H9 (cell line): ENCODE results near the gene TEKT5. TPM values are rescaled to one million over a fixed set of nuclear protein-coding genes. Genes with fewer than 3 reads are reported as not detected.

Source experiments
- DNase-seq: peaks from one replicate; pipeline ENCODE4 v3.0.0-alpha.2; 2017
- H2AFZ ChIP-seq: one replicate; pipeline ENCODE4 v1.6.1; 2013; ENCODE audit warnings: mild to moderate bottlenecking, low read length, control low read depth, moderate library complexity
- H2AK5ac ChIP-seq: 2 replicates; pipeline ENCODE4 v1.6.1; 2013; ENCODE audit warnings: low read length, control low read depth, mixed read lengths; ENCODE audit not compliant: insufficient read length
- H2BK120ac ChIP-seq: one replicate; pipeline ENCODE4 v1.6.1; 2013; ENCODE audit warnings: low read depth, mild to moderate bottlenecking, low read length, control low read depth, inconsistent platforms; ENCODE audit not compliant: poor library complexity, severe bottlenecking
- H2BK12ac ChIP-seq: 2 replicates; pipeline ENCODE4 v1.6.1; 2013; ENCODE audit warnings: low read length, control low read depth, mixed read lengths, low read depth; ENCODE audit not compliant: insufficient read length
- H2BK15ac ChIP-seq: 2 replicates; pipeline ENCODE4 v1.6.1; 2013; ENCODE audit warnings: low read depth, low read length, control low read depth
- H2BK20ac ChIP-seq: one replicate; pipeline ENCODE4 v1.6.1; 2013; ENCODE audit warnings: low read depth, mild to moderate bottlenecking, low read length, control low read depth, inconsistent platforms; ENCODE audit not compliant: poor library complexity, severe bottlenecking
- H2BK5ac ChIP-seq: 2 replicates; pipeline ENCODE4 v1.6.1; 2013; ENCODE audit warnings: low read length, control low read depth, mixed read lengths; ENCODE audit not compliant: insufficient read length
- H3K14ac ChIP-seq: 2 replicates; pipeline ENCODE4 v1.6.1; 2013; ENCODE audit warnings: low read length, control low read depth; ENCODE audit not compliant: insufficient read depth
- H3K18ac ChIP-seq: 2 replicates; pipeline ENCODE4 v1.6.1; 2013; ENCODE audit warnings: low read depth, mild to moderate bottlenecking, mixed read lengths, low read length, control low read depth; ENCODE audit not compliant: insufficient read length
- H3K23ac ChIP-seq: 2 replicates; pipeline ENCODE4 v1.6.1; 2013; ENCODE audit warnings: low read length, control low read depth, mixed read lengths, low read depth; ENCODE audit not compliant: insufficient read length
- H3K23me2 ChIP-seq: 2 replicates; pipeline ENCODE4 v1.6.1; 2013; ENCODE audit warnings: low read depth, mild to moderate bottlenecking, mixed read lengths, low read length, control low read depth; ENCODE audit not compliant: insufficient read length, poor library complexity, severe bottlenecking
- H3K27ac ChIP-seq: 2 replicates; pipeline ENCODE4 v1.5.1; 2013; ENCODE audit warnings: low read length, control low read depth, mixed read lengths, low read depth; ENCODE audit not compliant: insufficient read length
- H3K27me3 ChIP-seq: 2 replicates; pipeline ENCODE4 v1.6.1; 2013; ENCODE audit warnings: low read length, control low read depth, inconsistent platforms; ENCODE audit not compliant: insufficient read depth
- H3K4ac ChIP-seq: 2 replicates; pipeline ENCODE4 v1.6.1; 2013; ENCODE audit warnings: low read depth, mild to moderate bottlenecking, control low read depth, inconsistent platforms, low read length, moderate library complexity
- H3K4me1 ChIP-seq: 2 replicates; pipeline ENCODE4 v1.6.1; 2013; ENCODE audit warnings: low read length, control low read depth, inconsistent platforms; ENCODE audit not compliant: insufficient read depth
- H3K4me2 ChIP-seq: 2 replicates; pipeline ENCODE4 v1.6.1; 2013; ENCODE audit warnings: low read length, control low read depth, mixed read lengths; ENCODE audit not compliant: insufficient read length, insufficient read depth
- H3K56ac ChIP-seq: 2 replicates; pipeline ENCODE4 v1.6.1; 2013; ENCODE audit warnings: low read depth, mild to moderate bottlenecking, mixed read lengths, low read length, control low read depth; ENCODE audit not compliant: insufficient read length
- H3K79me1 ChIP-seq: 2 replicates; pipeline ENCODE4 v1.6.1; 2013; ENCODE audit warnings: low read depth, mild to moderate bottlenecking, moderate library complexity, low read length, control low read depth, inconsistent platforms; ENCODE audit not compliant: insufficient read depth, poor library complexity, severe bottlenecking
- H3K79me2 ChIP-seq: 2 replicates; pipeline ENCODE4 v1.6.1; 2013; ENCODE audit warnings: low read length, control low read depth, inconsistent platforms; ENCODE audit not compliant: insufficient read depth
- H3K9ac ChIP-seq: 2 replicates; pipeline ENCODE4 v1.6.1; 2013; ENCODE audit warnings: low read length, control low read depth, mixed read lengths; ENCODE audit not compliant: insufficient read length; ENCODE audit errors: extremely low read depth
- H3K9me3 ChIP-seq: one replicate; pipeline ENCODE4 v1.6.1; 2013; ENCODE audit warnings: low read depth, low read length, inconsistent platforms; ENCODE audit not compliant: control insufficient read depth
- H3T11ph ChIP-seq: one replicate; pipeline ENCODE4 v1.6.1; 2013; ENCODE audit warnings: mild to moderate bottlenecking, low read length, control low read depth, inconsistent platforms
- H4K20me1 ChIP-seq: one replicate; pipeline ENCODE4 v1.6.1; 2013; ENCODE audit not compliant: control insufficient read depth, insufficient read length, insufficient read depth
- H4K5ac ChIP-seq: 2 replicates; pipeline ENCODE4 v1.6.1; 2013; ENCODE audit warnings: low read depth, mild to moderate bottlenecking, mixed read lengths, low read length, control low read depth; ENCODE audit not compliant: insufficient read length
- H4K8ac ChIP-seq: replicated peaks from 2 replicates; pipeline ENCODE4 v1.6.1; 2013; ENCODE audit warnings: low read length, control low read depth, mixed read lengths, low read depth; ENCODE audit not compliant: insufficient read length
- H4K91ac ChIP-seq: 2 replicates; pipeline ENCODE4 v1.6.1; 2013; ENCODE audit warnings: low read depth, mild to moderate bottlenecking, moderate library complexity, mixed read lengths, low read length, control low read depth; ENCODE audit not compliant: insufficient read length
- H3K27ac Mint-ChIP-seq, 3 experiments: 2 replicates in 2 of 3; 3 replicates in 1 of 3; pipeline ENCODE4 v1.8.0; 2020 to 2021; ENCODE audit warnings: mixed read lengths in 3 of 3, mild to moderate bottlenecking in 1 of 3, moderate library complexity in 1 of 3
- H3K27me3 Mint-ChIP-seq: 2 replicates; pipeline ENCODE4 v1.8.0; 2021; ENCODE audit warnings: low read depth, mild to moderate bottlenecking, moderate library complexity, mixed read lengths
- H3K36me3 Mint-ChIP-seq, 3 experiments: 2 replicates in 2 of 3; 3 replicates in 1 of 3; pipeline ENCODE4 v1.8.0; 2020 to 2021; ENCODE audit warnings: low read depth in 3 of 3, mixed read lengths in 3 of 3; ENCODE audit not compliant: insufficient read depth in 1 of 3
- H3K4me1 Mint-ChIP-seq, 2 experiments: 2 replicates each; pipeline ENCODE4 v1.8.0; 2020; ENCODE audit warnings: mixed read lengths in 2 of 2
- H3K4me3 Mint-ChIP-seq, 2 experiments: 2 replicates in 1 of 2; 3 replicates in 1 of 2; pipeline ENCODE4 v1.8.0; 2020 to 2021; ENCODE audit warnings: mild to moderate bottlenecking in 2 of 2, mixed read lengths in 2 of 2, moderate library complexity in 1 of 2
- H3K9me3 Mint-ChIP-seq, 2 experiments: 2 replicates in 1 of 2; 3 replicates in 1 of 2; pipeline ENCODE4 v1.8.0; 2020; ENCODE audit warnings: mild to moderate bottlenecking in 2 of 2, mixed read lengths in 2 of 2, moderate library complexity in 1 of 2
- CTCF ChIP-seq: fragments of 200-600 bp; sonication (generic); conservative IDR thresholded peaks from 3 replicates; pipeline ENCODE4 v1.8.0; 2021; ENCODE audit warnings: antibody characterized with exemption, mild to moderate bottlenecking
- WGBS: extraction: QIAGEN DNeasy Blood & Tissue Kit; methylation state at CpG from one replicate; pipeline ENCODE4 v1.1.7; 2013; ENCODE audit warnings: missing lambda C conversion rate, low lambda C conversion rate, mixed read lengths; ENCODE audit not compliant: insufficient read length; ENCODE audit errors: extremely low coverage; 5-methylcytosine and 5-hydroxymethylcytosine counted together
- total RNA-seq: library from RNA; stranded (reverse); gene quantifications from 2 replicates; pipeline ENCODE4 v1.2.1, GENCODE V29; 2021

TEKT5 gene
- total RNA-seq, 1 experiment from 2014 or later, result 0.31 TPM

- Histone ChIP-seq H3K23me2 (no peaks in the 10 kb centered on the region), H3K18ac (no peak overlapping the region), H3K14ac (no peak overlapping the region), H3K4me2 (no peak overlapping the region), H3K56ac (no peak overlapping the region), H3K4me1 (no peaks in the 10 kb centered on the region; the same call in 1 of the 2 replicates), H3T11ph (no peak overlapping the region), H4K8ac (no peak overlapping the region), H4K20me1 (no peaks in the 10 kb centered on the region), H3K4ac (no peak overlapping the region), H2BK20ac (no peak overlapping the region), H3K27ac (no peak overlapping the region), H3K9me3 (no peaks in the 10 kb centered on the region), H2BK15ac (no peak overlapping the region), H2AFZ (no peak overlapping the region), H4K91ac (no peak overlapping the region), H3K79me1 (no peaks in the 10 kb centered on the region), H2BK12ac (no peak overlapping the region), H2BK5ac (no peak overlapping the region), H3K9ac (no peak overlapping the region), H2BK120ac (no peak overlapping the region), H2AK5ac (no peak overlapping the region), H3K27me3 (no peaks in the 10 kb centered on the region), H3K79me2 (no peaks in the 10 kb centered on the region), H3K23ac (no peak overlapping the region), H4K5ac (no peak overlapping the region)
- H3K36me3 Mint-ChIP-seq, result peaks cover 5 to 12% (median 8%) of the 10 kb centered on the region in 3 experiments
- no peak for DNase-seq
- H3K4me1 Mint-ChIP-seq, result peaks cover 10 to 26% of the 10 kb centered on the region in 2 experiments
- WGBS, result no CpG with 5 or more reads among the region's 1 CpG
- peaks cover 16 to 18% of the 10 kb centered on the region in 2 experiments for H3K9me3 Mint-ChIP-seq
- TF ChIP-seq CTCF, result no peak
- no peak overlapping the region; a peak in 1 of 7 replicates for H3K27ac Mint-ChIP-seq
- H3K4me3 Mint-ChIP-seq, result no peak overlapping the region
- H3K27me3 Mint-ChIP-seq, result peaks cover 10% of the 10 kb centered on the region
These were observed 33.0 kb downstream of the TEKT5 start for GRCh38 chr16:10661737-10662136.
